Measurements from ENCODE around the gene DDX18.

GRCh38 chr2:117775703-117776219 lies 38.7 kb upstream of the DDX18 start:
- TF ChIP-seq POLR2A (IDR thresholded peaks at IDR 0.05; ENCODE audit: low read depth, low read length) (no peak), CTCF (conservative IDR thresholded peaks at IDR 0.05; ENCODE audit: low read depth, low read length) (no peak), SMC3 (IDR thresholded peaks at IDR 0.05; ENCODE audit: low read depth, low read length) (no peak), CEBPB (IDR thresholded peaks at IDR 0.05; ENCODE audit: low read depth, low read length) (no peak), MAZ (IDR thresholded peaks at IDR 0.05; ENCODE audit: borderline replicate concordance, low read depth, low read length) (no peak), MXI1 (IDR thresholded peaks at IDR 0.05; ENCODE audit: borderline replicate concordance, low read depth, low read length) (no peak), CHD1 (IDR thresholded peaks at IDR 0.05; ENCODE audit: low read depth, low read length) (no peak), RFX5 (IDR thresholded peaks at IDR 0.05; ENCODE audit: low read depth, low read length) (no peak), RAD21 (IDR thresholded peaks at IDR 0.05; ENCODE audit: low read length) (no peak), NFE2L2 (IDR thresholded peaks at IDR 0.05; ENCODE audit: low read depth, low read length) (no peak), MAFK (IDR thresholded peaks at IDR 0.05; ENCODE audit: low read depth, low read length) (no peak), RCOR1 (IDR thresholded peaks at IDR 0.05; ENCODE audit: insufficient replicate concordance, low read length) (no peak), BHLHE40 (IDR thresholded peaks at IDR 0.05; ENCODE audit: low read depth, low read length) (no peak)
- TF ChIP-seq, protein P1, sequence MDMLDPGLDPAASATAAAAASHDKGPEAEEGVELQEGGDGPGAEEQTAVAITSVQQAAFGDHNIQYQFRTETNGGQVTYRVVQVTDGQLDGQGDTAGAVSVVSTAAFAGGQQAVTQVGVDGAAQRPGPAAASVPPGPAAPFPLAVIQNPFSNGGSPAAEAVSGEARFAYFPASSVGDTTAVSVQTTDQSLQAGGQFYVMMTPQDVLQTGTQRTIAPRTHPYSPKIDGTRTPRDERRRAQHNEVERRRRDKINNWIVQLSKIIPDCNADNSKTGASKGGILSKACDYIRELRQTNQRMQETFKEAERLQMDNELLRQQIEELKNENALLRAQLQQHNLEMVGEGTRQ (IDR thresholded peaks at IDR 0.05; ENCODE audit: low read depth, low read length): no peak
